Adrenal gland (tissue), 5 donors: ENCODE data around the gene PRPF8.

Experiments used
- CTCF ChIP-seq, 6 experiments: fragments of 450-650 bp in 4 of 6; fragments of 200-600 bp in 2 of 6; sonication (generic) in 1 of 6; IDR thresholded peaks; 1 replicate in 5 of 6; 2 replicates in 1 of 6; pipeline versions ENCODE4 v1.5.1 to v1.8.0; 2016 to 2021; ENCODE audit warnings: antibody characterized with exemption in 6 of 6, mild to moderate bottlenecking in 2 of 6, moderate library complexity in 1 of 6
- POLR2A ChIP-seq, 2 donors: fragments of 450-650 bp; IDR thresholded peaks; one replicate each; pipeline ENCODE4 v1.6.1; 2017; ENCODE audit warnings: antibody characterized with exemption in 2 of 2, mild to moderate bottlenecking in 2 of 2, moderate library complexity in 1 of 2
- donor health status: DM: no; HTN: no; CAD: no.

- TF ChIP-seq POLR2A (IDR thresholded peaks at IDR 0.05) (no peak), CTCF (IDR thresholded peaks at IDR 0.05) (no peak)
These were observed 46.5 kb upstream of the PRPF8 start for GRCh38 chr17:1731194-1731506.
